HG02870 (cell line): ENCODE data around the gene AGFG1.
"Not testable (repeated sequence)": the region's sequence is repeated elsewhere in the genome, so short reads cannot be mapped to it uniquely, and the experiment has no call there.

Source experiments
- ATAC-seq: cut with Tn5 transposase; IDR thresholded peaks from one replicate; pipeline ENCODE4 v1.9.1; 2021; ENCODE audit warnings: mild to moderate bottlenecking, moderate library complexity; ENCODE audit not compliant: unreplicated experiment

Gene AGFG1

DNA sequence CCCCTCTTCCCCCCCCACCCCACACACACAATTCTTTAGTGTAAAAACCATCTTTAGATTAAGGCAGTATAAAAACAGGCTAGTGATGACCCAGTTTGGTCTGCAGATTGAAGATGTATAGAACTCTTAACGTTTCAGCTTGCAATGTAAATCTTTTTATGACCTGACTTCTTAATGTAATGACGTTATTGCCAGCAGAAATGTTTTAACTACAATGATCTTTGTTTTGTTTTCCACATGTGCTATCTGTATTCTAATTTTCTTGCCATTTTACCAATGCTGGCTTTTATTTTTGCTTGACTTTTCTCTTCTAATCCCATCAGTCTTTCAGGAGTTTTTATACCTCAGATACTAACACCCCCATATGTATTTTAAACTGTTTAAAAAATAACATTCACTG is 25.2 kb downstream of the AGFG1 start:
- ATAC-seq: no peak

DNA sequence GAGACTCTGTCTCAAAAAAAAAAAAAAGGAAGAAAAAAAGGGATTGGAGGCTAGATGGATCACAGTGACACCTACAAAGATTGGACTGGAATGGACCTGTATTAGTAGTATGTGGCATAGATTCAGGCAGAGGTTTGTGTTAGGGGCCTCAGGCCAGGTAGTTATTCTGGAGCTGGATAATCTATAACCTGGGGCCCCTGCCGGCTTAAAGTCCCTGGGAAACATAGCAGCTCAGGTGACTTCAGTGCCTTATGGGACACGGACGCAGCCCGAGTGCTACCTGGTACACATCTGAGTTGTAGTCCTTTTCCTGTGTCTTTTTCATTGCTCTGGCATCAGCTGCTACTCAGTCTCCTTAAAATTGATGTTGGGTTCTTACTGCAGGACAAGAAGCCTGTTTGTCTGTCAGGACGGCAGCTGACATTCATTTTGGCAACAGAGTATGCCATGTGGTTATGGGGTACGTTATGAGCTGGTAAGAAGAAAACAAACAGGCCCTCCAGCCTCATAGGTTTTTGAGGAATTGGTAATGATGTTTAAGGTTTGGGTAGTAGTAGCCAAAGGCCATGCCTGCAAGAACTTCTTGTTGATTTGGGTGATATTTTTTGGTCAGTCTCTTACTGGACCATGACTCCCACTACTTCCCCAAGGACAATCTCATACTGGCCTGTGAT is 27.8 kb downstream of the AGFG1 start:
- ATAC-seq: no peak

DNA sequence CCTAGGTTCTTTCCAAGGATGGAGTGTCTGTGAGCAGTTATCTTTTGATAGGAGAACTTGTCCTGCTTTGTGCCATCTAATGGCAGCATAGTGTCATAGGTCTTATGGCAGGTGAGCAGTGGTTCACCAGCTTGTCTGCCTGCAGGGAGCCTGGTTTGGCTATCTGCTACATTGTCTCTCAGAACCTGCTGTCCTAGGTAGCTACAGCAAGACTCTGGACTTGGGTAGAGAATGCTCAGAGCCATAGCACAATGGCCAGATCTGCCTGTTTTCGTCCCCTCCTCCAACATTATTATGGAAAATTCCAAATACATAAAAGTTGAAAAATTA is 28.3 kb downstream of the AGFG1 start:
- ATAC-seq: no peak

DNA sequence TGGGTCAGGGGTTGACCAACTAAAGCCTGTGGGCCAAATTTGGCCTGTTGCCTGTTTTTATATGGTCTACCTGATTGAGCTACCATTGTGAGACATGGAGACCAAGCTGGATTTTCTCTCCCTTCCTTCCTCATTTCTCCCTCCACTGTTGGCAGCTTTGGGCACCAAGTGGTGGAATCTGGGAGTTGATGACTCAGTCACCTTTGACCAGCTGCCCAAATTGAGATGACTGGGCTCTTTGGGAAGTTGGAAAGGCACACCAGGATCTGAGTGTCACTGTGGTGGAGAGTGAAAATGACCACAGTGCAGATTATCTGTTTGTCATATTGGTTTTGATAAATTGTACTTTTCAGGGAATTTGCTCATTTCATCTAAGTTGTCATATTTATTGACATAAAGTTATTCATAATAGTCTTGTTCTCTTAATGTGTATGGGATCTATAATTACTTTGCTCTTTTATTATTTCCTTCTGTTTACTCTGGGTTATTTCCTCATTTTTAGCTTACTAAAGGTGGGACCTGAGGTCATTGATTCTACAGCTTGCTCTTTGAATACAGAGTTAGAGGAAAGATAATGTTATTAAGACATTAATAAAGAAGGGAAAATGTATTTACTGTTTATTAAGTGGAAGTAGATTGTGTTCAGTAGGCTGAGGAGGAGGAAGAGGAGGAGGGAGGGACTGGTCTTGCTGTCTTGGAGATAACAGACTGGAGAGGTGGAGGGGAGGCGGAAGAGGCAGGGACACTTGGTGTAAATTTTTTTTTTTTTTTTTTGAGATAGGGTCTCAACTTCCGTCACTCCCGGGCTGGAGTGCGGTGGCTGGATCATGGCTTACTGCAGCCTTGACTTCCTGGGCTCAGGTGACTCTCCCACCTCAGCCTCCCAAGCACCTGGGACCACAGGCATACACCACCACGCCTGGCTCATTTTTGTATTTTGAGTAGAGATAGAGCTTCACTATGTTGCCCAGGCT is 31.8 kb downstream of the AGFG1 start:
- ATAC-seq: no peak

DNA sequence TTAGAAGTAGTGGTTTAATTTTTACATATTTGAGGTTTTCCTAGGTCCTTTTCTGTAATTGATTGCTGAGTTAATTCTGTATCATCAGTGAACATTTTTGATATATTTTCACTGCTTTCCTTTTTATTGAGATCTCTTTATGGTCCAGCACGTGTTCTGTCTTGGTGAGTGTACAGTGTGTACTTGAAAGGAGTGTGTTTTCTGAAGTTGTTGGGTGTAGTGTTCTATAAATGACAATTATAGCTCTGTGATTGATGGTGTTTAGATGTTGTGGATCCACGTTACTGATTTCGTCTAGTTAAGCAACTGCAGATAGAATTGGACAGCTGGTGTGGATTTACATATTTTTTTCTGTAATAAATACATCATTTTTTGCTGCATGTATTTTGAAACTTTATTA is 32.7 kb downstream of the AGFG1 start:
- no peak for ATAC-seq

DNA sequence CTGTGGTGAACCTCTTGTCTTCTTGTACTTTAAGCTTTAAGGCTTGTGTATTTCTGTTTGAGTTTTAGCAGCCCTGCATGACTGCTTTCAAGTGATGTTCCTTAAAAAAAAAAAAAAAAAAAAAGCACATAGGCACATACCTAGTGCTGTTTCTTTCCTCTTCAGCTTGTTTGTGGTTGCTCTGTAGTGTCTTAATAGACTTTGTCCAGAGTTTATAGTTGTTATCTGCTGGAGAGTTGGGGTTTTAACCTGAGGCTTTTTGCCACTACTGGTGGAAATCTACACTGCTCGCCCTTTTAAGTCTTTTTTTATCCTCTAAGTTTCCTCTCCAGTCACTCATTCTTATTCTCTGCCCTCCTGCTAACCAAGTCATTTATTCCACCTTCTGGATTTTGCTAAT is 34.5 kb downstream of the AGFG1 start:
- ATAC-seq: no peak

DNA sequence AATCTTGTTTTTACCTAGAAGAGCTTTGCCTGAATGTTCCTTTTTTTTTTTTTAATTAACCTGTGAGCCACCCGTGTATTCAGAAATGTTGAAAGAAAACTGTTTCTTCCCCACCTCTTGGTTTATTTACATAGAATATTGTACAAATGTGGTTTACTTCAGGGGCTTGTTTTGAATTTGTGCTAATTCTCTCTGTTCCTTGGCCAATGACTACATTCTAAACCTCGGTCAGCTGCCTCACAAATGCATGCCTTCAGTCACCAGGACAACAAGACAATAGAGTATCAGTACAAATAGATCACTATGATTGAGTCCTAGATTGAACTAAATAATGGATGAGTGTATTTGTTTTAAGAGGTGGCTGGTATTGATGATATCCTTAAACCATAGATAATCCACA is 36.0 kb downstream of the AGFG1 start:
- no peak for ATAC-seq

DNA sequence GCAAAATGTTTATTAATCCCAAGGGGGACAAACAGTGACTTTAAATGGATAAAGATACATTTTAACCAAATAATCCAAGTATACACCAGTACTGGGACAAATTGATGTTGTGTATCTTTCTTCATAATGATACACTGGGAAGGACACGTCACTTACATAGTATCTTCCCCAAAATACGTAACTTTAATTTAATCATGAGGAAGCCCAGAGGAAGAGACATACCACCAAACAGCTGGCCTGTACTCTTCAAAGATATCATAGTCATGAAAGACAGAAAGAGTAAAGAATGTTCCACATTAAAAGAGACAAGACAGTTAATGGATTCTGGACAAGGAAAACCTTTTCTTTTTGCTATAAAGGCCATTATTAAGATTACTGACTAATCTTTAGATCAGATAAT is 37.1 kb downstream of the AGFG1 start:
- ATAC-seq: no peak

DNA sequence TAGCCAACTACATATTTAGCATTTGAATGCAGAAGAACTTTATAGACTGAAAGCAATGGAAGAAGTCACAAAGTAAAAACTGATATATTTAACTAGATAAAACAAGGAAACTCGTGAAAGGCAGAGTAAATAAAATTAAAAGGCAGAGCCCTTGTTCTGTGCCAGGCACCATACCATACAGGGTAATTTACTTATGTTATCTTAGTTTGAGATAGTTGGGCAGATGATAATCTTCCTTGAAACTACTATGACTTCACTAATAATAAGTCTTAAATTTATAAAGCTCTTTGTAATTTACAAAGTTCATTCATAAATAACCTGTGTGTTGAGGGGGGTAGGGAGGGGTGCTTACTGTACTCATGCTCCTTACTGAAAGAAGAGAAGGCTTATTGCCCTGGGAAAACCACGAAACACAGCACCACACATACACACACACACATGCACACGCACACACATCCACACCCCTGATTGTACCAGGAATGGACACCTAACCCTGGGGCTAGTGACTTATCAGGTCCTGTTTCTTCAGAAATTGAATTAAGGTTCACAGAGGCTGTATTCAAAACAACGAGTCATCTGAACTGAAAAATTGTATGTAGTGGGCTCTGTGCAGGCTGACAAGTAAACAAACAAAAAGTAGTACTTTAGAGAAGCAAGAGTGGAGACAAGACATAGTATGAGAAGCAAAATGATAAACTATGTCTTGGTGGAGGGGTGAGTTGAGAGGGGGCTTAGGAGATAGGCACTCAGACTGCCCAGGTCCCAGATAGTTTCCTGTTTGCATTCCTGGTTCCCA is 38.1 kb downstream of the AGFG1 start:
- ATAC-seq: no peak

DNA sequence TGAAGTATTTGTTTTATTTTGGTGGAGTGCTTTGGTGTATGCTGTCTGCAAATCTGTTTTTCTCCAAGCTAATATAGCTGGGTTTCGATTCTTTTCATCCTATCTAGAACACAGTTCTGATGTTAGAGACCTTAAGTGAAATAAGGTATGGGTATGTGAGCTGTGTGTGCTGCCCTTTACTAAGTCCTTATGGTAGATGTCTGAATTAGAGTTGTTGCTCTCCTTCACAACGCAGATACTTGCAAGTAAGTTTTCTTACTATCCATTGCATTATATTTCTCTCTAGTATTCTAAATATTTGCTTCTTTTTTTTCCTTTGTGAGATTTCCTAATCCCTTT is 38.6 kb downstream of the AGFG1 start:
- ATAC-seq: no peak

DNA sequence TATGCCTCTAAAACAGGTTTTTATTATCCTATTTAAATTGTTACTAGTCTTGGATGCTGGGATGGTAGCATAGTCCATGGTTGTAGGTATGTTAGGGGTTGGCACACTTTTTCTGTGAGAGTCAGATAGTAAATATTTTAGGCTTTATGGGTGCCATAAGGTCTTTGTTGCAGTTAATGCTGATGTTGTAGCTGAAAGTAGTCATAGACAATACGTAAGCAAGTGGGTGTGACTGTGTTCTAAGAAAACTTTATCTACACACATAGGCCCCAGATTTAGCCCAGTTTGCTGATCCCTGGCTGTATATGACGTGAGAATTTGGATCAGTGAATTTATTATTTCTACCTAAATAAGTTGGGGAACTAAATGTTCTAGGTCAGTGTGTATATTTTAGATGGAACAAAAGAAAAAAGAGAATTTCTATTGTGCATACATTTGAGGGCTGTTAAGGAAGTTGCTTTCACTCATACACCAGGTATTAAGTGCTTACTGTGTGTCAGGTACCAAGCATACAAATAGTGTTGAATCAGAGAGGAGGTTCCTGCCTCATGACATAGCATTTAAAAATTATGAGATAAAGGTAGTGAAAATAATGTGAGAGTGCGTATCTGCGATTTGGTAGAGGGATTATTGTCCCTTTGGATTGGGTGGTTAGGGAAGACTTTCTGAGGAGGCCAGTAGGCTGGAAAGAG is 39.4 kb downstream of the AGFG1 start:
- no peak for ATAC-seq

DNA sequence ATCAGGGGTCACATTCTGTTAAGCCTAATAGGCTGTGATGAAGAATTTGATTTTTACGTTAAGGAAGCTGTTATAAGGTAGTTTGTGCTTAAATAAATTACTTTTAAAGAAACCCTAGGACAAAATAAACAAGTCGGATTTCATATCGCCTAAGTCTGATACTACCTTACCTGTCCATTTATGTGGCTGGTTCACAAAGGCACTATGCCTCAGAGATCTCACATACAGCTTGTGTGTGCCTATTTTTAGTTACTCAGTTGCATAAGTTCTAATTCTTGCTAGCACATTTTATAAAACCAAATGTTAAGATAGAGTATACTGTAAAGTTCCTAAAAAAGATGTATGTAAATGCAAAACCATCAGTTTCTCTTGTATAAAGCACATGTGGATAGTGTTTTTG is 40.0 kb downstream of the AGFG1 start:
- ATAC-seq: no peak

DNA sequence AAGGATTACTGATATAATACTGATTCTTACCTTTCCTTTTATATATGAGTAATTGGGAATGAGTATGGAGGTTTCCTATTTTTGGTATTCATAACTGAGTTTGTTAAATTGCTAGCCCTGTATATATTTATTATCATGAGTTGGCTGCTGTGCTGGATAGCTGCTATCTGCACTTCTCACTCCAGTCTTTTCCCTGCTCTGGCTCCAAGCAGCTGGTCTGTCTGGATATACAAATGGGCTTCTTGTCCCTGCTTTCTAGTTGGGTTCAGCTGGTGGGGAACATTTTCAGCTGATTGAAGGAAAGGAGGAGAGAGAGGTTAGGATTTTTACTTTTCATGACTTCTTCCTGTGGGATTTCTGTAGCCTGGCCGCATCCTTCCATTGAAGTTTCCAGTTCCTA is 41.2 kb downstream of the AGFG1 start:
- ATAC-seq: no peak

DNA sequence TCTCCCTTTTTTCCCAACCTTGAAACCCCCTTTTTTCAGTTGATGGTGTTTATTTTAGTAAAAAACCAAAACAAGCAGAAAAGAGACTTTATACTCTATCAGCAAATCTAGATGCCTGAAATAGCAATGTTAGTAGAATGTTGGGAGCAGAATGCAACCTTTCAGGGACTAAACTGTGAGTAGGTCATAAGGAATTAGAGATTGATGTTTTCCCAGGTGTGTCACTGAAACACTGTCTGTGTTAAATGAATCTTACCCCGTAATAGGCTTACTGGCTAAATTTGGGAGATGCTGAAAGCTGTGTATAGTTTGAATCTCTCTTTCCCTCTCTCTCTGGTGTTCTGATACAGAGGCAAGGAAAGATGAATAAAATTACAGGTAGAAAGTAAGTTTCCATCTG is 43.8 kb downstream of the AGFG1 start:
- no peak for ATAC-seq

DNA sequence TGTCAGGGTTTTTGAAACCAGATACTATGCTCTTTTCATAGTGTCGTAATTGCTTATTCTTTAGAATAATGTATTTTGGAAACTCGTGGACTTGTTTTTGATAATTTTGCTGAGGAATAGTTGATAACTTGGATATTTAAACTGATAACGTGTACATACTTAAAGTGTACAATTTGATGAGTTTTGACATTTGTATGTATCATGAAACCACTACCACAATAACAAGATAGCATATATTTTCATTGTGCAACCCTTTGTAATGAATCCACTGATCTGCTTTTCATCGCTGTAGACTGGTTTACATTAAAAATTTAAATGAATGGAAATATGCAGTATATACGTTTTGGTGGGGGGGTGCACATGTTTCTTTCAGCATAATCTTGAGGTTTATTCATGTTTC is 45.8 kb downstream of the AGFG1 start:
- ATAC-seq: no peak

DNA sequence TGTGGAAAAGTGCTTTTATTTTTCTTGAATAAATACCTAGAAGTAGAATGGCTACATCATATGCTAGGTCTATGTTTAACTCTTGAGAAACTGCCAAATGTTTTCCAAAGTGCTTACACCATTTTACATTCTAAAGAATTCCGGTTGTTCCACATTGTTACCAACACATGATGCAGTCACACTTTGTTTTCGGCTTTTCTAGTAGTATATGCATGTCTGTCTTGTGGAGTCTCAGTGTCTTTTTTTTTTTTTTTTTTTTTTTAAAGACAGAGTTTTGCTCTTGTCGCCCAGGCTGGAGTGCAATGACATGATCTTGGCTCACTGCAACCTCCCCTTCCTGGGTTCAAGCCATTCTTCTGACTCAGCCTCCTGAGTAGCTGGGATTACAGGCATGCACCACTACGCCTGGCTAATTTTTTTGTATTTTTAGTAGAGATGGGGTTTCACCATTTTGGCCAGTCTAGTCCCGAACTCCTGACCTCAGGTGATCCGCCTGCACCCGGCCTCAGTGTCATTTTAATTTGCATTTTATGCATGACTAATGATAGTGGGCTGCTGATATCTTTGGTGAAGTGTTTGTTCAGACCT is 46.4 kb downstream of the AGFG1 start:
- not testable (repeated sequence) for ATAC-seq

DNA sequence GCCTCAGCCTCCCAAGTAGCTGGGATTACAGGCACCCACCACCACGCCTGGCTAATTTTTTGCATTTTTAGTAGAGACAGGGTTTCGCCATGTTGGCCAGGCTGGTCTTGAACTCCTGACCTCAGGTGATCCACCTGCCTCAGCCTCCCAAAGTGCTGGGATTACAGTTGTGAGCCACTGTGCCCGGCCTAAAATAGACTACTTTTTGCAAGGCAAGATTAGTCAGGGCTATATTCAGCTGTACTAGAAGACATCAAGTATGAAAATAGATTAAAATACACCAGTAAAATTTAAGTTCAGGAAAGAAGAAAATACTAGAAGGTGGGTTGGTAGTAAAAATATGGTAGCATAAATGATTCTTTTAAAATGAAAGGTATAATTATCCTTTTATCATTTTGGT is 49.2 kb downstream of the AGFG1 start:
- ATAC-seq: not testable (repeated sequence)

DNA sequence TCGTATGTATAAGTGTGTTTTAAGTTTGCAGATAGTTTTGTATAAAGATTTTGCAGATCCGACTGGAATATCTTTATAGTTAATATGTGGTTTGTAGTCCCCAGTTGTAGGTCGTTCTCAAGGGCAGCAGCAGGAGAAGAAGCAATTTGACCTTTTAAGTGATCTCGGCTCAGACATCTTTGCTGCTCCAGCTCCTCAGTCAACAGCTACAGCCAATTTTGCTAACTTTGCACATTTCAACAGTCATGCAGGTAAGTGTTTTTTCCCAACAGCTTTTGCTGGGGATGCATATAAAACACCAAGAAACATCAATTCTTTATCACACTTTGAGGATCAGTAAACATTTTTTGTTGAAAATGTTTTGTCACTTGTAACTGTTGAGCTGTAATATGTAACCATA is 52.7 kb downstream of the AGFG1 start:
- ATAC-seq: no peak

DNA sequence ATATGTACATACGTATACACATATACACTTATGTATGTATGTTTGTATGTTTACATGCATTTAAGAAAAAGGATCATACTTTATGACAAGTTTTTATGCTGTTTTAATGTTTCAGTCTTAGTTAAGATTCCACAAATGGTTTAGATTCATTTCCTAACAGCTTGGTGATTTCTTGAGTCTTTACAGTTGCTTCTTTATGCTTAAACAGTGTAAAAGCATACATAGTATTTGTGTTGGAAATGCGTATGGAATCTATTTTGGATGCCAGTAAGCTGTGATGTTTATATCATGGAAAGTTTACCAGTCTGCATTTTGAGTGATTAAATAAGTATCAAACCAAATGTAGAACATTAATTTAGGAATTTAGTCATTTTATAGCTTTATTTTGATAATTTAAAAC is 55.4 kb downstream of the AGFG1 start:
- no peak for ATAC-seq

DNA sequence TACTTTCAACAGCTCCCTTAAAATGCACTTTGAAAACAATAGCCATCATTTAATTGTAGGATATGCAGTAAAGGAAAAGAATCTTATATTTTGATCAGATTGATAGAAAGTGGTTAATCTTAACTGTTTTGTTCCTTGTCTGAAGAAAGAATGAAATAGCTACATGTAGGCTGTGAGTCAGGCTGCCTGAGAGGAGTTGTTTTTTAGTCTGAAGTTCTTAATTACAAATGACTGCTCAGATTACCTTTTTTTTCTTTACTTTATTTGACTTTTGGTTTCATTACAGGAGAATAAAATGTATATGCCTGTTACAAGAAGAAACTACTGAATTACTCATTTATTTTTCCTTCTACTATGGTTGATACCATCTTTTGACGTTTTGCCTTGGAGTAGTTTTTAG is 56.8 kb downstream of the AGFG1 start:
- no peak for ATAC-seq

DNA sequence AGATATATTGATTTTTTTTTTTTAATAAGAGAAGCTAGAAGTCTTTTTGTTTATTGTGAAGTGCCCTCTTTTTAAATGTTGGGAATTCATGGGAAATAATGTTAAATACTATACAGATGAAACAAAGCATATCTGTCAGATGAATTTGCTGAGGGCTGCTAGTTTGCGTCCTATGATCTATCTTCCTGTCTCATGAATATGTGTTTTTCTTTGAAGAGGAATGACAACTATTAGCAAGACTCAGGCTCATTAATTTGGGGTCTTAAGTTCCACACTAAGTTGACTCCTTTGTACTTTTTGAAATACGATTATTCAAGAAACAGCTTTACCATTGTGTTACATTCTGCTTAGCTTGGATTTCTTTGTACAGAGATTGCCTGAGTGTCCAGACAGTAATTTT is 57.9 kb downstream of the AGFG1 start:
- ATAC-seq: no peak
